ENCODE data around the gene ATF7IP2. TPM values are rescaled to one million over a fixed set of nuclear protein-coding genes. Genes with fewer than 3 reads are reported as not detected.
"Not testable (repeated sequence)": the region's sequence is repeated elsewhere in the genome, so short reads cannot be mapped to it uniquely, and the experiment has no call there.

ATF7IP2 gene
- total RNA-seq, 1 experiment from 2014 or later: 7.4 TPM

- H3K27me3 ChIP-seq (ENCODE audit: insufficient read depth, low read length): no peaks in the 10 kb centered on the region
- DNase-seq (ENCODE audit: low read depth, low spot score) (no peak), ATAC-seq (no peak)
- H2AFZ ChIP-seq (ENCODE audit: low read depth, low read length, poor library complexity, severe bottlenecking): no peak overlapping the region
- H3K4me1 ChIP-seq (ENCODE audit: control insufficient read depth in 1 of 2, insufficient read depth in 2 of 2, low read length in 2 of 2): no peaks in the 10 kb centered on the region
- no peaks in the 10 kb centered on the region for H3K9me2 ChIP-seq (ENCODE audit: insufficient read depth)
- RAD21 ChIA-PET (ENCODE audit: low non-redundant PET in 1 of 2, low total read pairs in 2 of 2, uncharacterized antibody in 2 of 2, unreplicated experiment in 2 of 2): no interaction called here
- H3K27ac ChIP-seq (ENCODE audit: low read depth, low read length): no peak overlapping the region
- CTCF ChIA-PET: no interaction called here
- no peaks in the 10 kb centered on the region for H3K79me2 ChIP-seq (ENCODE audit: insufficient read depth, low read length)
- H3K9me3 ChIP-seq (ENCODE audit: control insufficient read depth in 1 of 2, insufficient read depth in 1 of 2, low read depth in 1 of 2, low read length in 2 of 2): peaks cover 6 to 10% of the 10 kb centered on the region in 2 experiments; a peak in 3 of 4 replicates
- POLR2A ChIA-PET: no interaction called here
- no TSS peak for BruUV-seq (replicated peaks)
- no peaks in the 10 kb centered on the region for H3K36me3 ChIP-seq (ENCODE audit: control insufficient read depth in 1 of 2, insufficient read depth in 2 of 2, low read length in 2 of 2)
- no peak overlapping the region for H3K4me2 ChIP-seq (ENCODE audit: low read length)
- no peak overlapping the region for H3K9ac ChIP-seq (ENCODE audit: low read length)
- H3K4me3 ChIP-seq (replicated peaks in 1 of 2; ENCODE audit: low read depth in 1 of 2, low read length in 2 of 2): no peak overlapping the region
- no peaks in the 10 kb centered on the region for H4K20me1 ChIP-seq (ENCODE audit: insufficient read depth)
- no peak for TF ChIP-seq CTCF (IDR thresholded peaks at IDR 0.05 in 2 of 3, conservative IDR thresholded peaks at IDR 0.05 in 1 of 3; ENCODE audit: borderline replicate concordance in 1 of 3, insufficient read depth in 1 of 3, low read depth in 2 of 3, low read length in 2 of 3)
- no peak for TF ChIP-seq EZH2phosphoT487 (IDR thresholded peaks at IDR 0.05; ENCODE audit: borderline replicate concordance)
- no peak for TF ChIP-seq ZBTB33 (IDR thresholded peaks at IDR 0.05; ENCODE audit: extremely low read depth, insufficient replicate concordance, low read length)
- TF ChIP-seq TCF7L2 (IDR thresholded peaks at IDR 0.05; ENCODE audit: borderline replicate concordance, extremely low read depth, insufficient read depth, insufficient read length): no peak
- TF ChIP-seq, protein P1, sequence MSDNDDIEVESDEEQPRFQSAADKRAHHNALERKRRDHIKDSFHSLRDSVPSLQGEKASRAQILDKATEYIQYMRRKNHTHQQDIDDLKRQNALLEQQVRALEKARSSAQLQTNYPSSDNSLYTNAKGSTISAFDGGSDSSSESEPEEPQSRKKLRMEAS (IDR thresholded peaks at IDR 0.05): no peak
- no peak for TF ChIP-seq SIN3A (IDR thresholded peaks at IDR 0.05; ENCODE audit: low read depth)
- no peak for TF ChIP-seq JUND (IDR thresholded peaks at IDR 0.05)
- no peak for TF ChIP-seq POLR2A (IDR thresholded peaks at IDR 0.05; ENCODE audit: borderline replicate concordance, extremely low read depth, insufficient read depth, insufficient read length)
- no peak for TF ChIP-seq POLR2AphosphoS5 (IDR thresholded peaks at IDR 0.05; ENCODE audit: low read depth, low read length)
- no peak for TF ChIP-seq ZNF274 (IDR thresholded peaks at IDR 0.05; ENCODE audit: low read depth, low read length)
- TF ChIP-seq, protein P2, sequence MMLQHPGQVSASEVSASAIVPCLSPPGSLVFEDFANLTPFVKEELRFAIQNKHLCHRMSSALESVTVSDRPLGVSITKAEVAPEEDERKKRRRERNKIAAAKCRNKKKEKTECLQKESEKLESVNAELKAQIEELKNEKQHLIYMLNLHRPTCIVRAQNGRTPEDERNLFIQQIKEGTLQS (IDR thresholded peaks at IDR 0.05): no peak
- TF ChIP-seq ZFX (IDR thresholded peaks at IDR 0.05): no peak
- TF ChIP-seq CBX3 (IDR thresholded peaks at IDR 0.05; ENCODE audit: low read depth): no peak
- no peak for TF ChIP-seq YY1 (IDR thresholded peaks at IDR 0.05; ENCODE audit: extremely low read depth, insufficient replicate concordance, low read depth, low read length)
- no peak for TF ChIP-seq ELF1 (IDR thresholded peaks at IDR 0.05; ENCODE audit: borderline replicate concordance, low read depth)
- no peak for TF ChIP-seq SP1 (IDR thresholded peaks at IDR 0.05; ENCODE audit: low read depth)
- no peak for TF ChIP-seq EGR1 (IDR thresholded peaks at IDR 0.05; ENCODE audit: low read depth)
- TF ChIP-seq RAD21 (IDR thresholded peaks at IDR 0.05; ENCODE audit: low read depth): no peak
- intact Hi-C loops (cut with micrococcal nuclease): no loop called here
Measured at GRCh38 chr16:10412935-10413601, 27.2 kb downstream of the ATF7IP2 start.

- H3K27me3 ChIP-seq (ENCODE audit: insufficient read depth, low read length); H3K4me3 ChIP-seq (replicated peaks in 1 of 2; ENCODE audit: low read depth in 1 of 2, low read length in 2 of 2); H3K36me3 ChIP-seq (ENCODE audit: control insufficient read depth in 1 of 2, insufficient read depth in 2 of 2, low read length in 2 of 2); H4K20me1 ChIP-seq (ENCODE audit: insufficient read depth); ATAC-seq; CTCF ChIA-PET; intact Hi-C loops (cut with micrococcal nuclease); H3K9me2 ChIP-seq (ENCODE audit: insufficient read depth); H3K4me1 ChIP-seq (ENCODE audit: control insufficient read depth in 1 of 2, insufficient read depth in 2 of 2, low read length in 2 of 2); H2AFZ ChIP-seq (ENCODE audit: low read depth, low read length, poor library complexity, severe bottlenecking); RAD21 ChIA-PET (ENCODE audit: low non-redundant PET in 1 of 2, low total read pairs in 2 of 2, uncharacterized antibody in 2 of 2, unreplicated experiment in 2 of 2); BruUV-seq (replicated peaks); H3K9ac ChIP-seq (ENCODE audit: low read length); H3K9me3 ChIP-seq (ENCODE audit: control insufficient read depth in 1 of 2, insufficient read depth in 1 of 2, low read depth in 1 of 2, low read length in 2 of 2); H3K79me2 ChIP-seq (ENCODE audit: insufficient read depth, low read length); DNase-seq (ENCODE audit: low read depth, low spot score); H3K27ac ChIP-seq (ENCODE audit: low read depth, low read length); POLR2A ChIA-PET; H3K4me2 ChIP-seq (ENCODE audit: low read length): not testable (repeated sequence)
Measured at GRCh38 chr16:10418204-10418603, 32.3 kb downstream of the ATF7IP2 start.
